ENCODE data around the gene BPIFB2.

Gene BPIFB2

DNA sequence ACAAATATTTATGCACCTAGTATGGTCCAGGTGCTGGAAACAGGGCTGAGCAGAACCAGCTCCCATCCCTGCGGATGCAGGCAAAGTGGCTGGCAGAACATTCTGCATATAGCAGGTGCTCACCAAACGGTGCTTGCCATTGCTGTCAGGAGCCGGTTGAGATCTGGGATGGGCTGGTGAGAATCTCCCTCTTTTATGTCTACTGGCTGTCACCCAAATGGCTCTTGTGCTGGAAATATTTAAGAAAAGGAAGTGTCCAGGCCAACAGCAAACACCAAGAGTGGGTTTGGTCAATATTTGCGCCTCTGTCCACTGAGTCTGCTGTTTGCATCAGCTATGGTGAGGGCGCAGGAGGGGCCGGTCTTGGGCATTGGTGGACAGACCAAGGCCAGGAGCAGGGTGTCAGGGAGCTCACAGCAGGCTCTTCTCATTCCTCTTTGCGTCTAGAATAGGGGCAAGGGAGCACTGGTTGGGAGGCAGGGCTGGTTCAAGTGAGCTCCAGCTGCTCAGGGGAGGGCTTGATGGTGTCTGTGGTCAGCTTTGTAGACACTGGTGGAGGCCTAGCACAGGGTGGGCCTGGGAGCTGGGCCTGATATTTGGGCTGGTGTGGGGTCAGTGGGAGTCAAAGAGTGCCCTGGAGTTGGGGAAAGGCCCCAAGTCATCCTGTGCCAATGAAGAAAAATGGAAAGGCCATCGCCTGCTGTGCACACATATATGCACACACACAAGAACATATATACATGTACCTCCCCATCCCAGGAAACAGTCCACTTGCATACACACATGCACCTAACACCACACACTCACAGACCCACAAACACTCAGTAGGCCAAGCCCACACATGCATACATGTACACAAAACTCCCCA is 1.4 kb upstream of the BPIFB2 start:
- DNase-seq (ENCODE audit: low read depth in 3 of 3) = no peak

- no peak for DNase-seq (ENCODE audit: low read depth in 3 of 3)
Observed at GRCh38 chr20:33006776-33007375, 628 bp upstream of the BPIFB2 start.

DNA sequence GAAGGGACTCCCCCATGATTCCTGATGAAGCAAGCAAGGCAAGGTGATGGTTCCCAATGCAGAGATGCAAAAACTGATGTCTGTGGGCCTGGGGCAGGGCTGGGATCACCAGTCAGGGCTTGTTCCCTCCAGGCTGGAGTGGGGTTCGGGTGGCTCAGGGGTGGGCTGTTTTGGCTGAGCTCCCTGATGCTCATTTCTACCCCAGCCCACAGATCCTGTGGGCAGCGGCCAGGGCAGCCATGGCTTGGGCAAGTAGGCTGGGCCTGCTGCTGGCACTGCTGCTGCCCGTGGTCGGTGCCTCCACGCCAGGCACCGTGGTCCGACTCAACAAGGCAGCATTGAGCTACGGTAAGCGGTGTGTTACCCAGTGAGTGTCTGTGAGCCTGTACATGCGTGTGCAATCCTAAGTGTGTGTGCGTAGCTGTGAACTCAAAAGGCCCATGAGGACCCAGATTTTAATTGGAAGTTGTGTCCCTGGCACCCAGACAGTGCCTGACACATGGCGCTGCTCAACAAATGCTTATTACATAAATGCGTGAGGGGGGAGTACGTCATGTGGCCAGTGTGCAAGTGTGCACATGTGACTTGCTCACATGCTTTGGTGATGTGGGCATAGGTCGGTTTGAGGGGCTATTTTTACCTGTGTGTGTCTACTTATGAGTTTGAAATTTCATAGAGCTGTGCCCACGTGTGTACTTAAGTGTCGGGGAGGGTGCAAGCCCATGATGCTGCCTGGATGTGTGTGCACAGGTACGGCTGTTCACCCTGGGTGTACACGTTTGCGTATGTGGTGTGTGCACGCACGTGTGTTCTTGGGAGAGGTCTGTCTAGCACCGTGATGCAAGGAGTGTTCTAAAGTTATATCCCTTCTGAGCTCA is 1.1 kb downstream of the BPIFB2 start:
- no peak for DNase-seq (ENCODE audit: low read depth in 3 of 3)

- DNase-seq (ENCODE audit: low read depth in 3 of 3) = no peak
Observed at GRCh38 chr20:33009214-33010132, 2.0 kb downstream of the BPIFB2 start.

DNA sequence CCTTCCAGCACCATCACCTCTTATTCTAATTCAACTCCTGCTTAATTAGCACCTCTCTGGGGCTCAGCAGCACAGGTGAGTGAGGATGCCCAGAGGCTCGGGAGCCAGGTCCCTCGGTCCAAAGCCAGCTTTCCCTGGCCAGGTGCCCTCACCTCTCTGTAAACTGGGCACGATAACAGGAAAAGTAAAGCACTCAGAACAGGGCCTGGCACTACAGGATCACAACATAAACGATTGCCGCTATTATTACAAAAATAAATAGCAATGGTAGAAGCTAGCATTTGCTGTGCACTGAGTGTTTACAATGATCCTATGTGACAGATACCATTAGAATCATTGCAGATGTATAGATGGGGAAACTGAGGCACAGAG is 2.6 kb downstream of the BPIFB2 start:
- DNase-seq (ENCODE audit: low read depth in 3 of 3) = no peak

- no peak for DNase-seq (ENCODE audit: low read depth in 3 of 3)
Observed at GRCh38 chr20:33010674-33011449, 3.4 kb downstream of the BPIFB2 start.

GRCh38 chr20:33012327-33013189 is 5.1 kb downstream of the BPIFB2 start:
- DNase-seq (ENCODE audit: low read depth in 3 of 3) = no peak

DNA sequence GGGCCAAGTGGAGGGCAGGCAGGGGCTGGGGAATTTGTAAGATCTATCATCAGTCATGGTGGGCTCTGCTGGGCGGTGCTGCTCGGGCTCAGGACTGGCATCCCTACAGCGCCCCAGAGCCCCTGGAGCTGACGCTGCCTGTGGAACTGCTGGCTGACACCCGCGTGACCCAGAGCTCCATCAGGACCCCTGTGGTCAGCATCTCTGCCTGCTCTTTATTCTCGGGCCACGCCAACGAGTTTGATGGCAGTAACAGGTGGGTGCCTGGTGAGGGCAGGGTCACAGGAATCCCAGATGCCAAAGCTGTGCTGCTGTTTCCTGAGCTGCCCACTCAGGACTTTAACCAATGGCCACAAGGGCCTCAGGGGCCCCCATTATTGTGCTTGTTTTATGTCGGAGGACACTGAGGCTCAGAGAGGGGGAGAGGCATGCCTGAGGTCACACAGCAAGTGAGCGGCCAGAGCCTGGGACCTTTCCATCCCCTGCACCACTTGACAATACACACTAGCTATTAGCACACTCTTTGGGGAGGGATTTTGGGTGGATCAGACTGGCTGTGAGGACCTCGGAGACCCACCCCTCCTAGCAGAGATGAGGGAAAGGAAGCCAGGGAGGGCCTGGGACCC is 6.3 kb downstream of the BPIFB2 start:
- no peak for DNase-seq (ENCODE audit: low read depth in 3 of 3)

- DNase-seq (ENCODE audit: low read depth in 3 of 3) = no peak
Observed at GRCh38 chr20:33014336-33015113, 7.0 kb downstream of the BPIFB2 start.

DNA sequence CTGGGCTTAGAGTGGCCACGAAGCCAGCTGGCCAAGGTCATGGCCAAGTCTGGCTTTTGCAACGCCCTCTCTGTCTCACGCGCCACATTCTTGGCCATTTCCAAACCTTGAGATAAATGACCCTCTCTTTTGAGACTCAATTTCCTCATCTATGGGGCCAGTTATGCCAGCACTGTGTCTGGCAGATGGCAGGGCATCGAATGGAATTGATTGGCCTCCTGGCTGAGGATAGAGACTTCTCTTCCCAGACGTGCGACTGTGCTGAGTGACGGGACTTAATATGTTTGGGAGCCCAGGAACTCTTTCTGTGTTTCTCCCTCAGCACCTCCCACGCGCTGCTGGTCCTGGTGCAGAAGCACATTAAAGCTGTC is 7.6 kb downstream of the BPIFB2 start:
- DNase-seq (ENCODE audit: low read depth in 3 of 3) = no peak

- DNase-seq (ENCODE audit: low read depth in 3 of 3) = no peak
Observed at GRCh38 chr20:33015700-33016580, 8.4 kb downstream of the BPIFB2 start.

DNA sequence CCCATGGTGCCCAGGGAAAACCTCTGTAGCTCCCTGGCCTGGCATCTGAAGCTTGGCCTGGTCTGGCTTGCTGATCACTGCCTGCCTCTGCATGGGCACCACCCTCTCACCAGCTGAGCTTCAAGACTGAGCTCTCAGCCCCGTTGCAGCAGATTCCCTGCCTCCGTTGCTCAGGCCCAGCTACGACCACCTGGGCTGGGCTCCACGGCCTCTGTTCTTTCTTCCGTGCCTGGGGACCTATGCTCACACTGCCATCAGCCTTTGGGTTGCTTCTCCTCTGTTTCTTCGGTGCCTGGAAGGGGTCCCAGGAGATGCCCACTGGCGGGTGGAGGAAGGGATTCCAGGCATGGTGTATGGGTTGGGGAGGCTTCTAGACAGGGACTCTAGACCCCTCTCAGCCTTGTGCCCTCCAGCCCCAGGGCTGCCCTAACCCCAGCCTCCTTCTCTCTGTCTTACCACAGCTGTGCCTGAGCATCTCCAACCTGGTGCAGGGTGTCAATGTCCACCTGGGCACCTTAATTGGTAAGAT is 9.1 kb downstream of the BPIFB2 start:
- DNase-seq (ENCODE audit: low read depth in 3 of 3) = no peak

- DNase-seq (ENCODE audit: low read depth in 3 of 3) = no peak
Observed at GRCh38 chr20:33017542-33017941, 10.0 kb downstream of the BPIFB2 start.

DNA sequence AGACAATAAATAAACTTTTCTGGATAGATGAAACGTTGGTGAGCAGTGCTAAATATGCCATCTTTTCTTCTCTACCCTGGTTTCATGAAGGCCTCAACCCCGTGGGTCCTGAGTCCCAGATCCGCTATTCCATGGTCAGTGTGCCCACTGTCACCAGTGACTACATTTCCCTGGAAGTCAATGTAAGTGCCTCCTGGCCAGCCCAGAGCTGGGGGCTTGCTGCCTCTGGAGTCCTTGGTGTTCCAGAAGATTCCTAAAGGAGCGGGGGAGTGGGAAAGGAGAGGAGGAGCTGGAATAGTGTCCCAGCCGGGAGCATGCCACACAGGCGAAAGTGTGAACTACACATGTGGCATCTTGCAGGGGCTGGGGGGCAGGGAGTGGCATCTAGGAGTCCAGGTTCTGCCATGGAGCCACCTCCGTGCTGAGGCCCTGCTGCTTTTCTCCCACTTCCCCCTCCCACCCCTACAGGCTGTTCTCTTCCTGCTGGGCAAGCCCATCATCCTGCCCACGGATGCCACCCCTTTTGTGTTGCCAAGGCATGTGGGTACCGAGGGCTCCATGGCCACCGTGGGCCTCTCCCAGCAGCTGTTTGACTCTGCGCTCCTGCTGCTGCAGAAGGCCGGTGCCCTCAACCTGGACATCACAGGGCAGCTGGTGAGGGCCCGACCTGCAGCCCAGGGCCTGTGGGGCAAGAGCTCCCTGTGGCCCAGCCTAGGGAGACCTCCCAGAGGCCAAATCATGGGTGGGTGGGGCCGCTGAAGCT is 10.8 kb downstream of the BPIFB2 start:
- DNase-seq (ENCODE audit: low read depth in 3 of 3) = no peak

- DNase-seq (ENCODE audit: low read depth in 3 of 3) = no peak
Observed at GRCh38 chr20:33019465-33020277, 12.2 kb downstream of the BPIFB2 start.
